Right atrium auricular region (tissue), 2 donors: Measurements from ENCODE around the gene RDH13. TPM values are rescaled to one million over a fixed set of nuclear protein-coding genes. Genes with fewer than 3 reads are reported as not detected.

ENCODE experiments used
- DNase-seq: peaks from one replicate; pipeline ENCODE4 v3.0.0-alpha.2; 2019; ENCODE audit warnings: low spot score
- H3K27ac ChIP-seq, 2 donors: fragments of 200-600 bp; sonication (generic); 1 replicate in 1 of 2; 2 replicates in 1 of 2; pipeline ENCODE4 v1.5.1; 2016 to 2019
- H3K27me3 ChIP-seq, 2 donors: fragments of 200-600 bp; sonication (generic); one replicate each; pipeline versions ENCODE4 v1.5.1 to v1.6.0; 2017 to 2019
- H3K36me3 ChIP-seq: fragments of 200-600 bp; sonication (generic); one replicate; pipeline ENCODE4 v1.5.1; 2016
- H3K4me1 ChIP-seq, 2 donors: fragments of 200-600 bp; sonication (generic); one replicate each; pipeline versions ENCODE4 v1.5.1 to v1.6.0; 2017 to 2019
- H3K4me3 ChIP-seq, 2 donors: fragments of 200-600 bp; sonication (generic); 1 replicate in 1 of 2; 2 replicates in 1 of 2; pipeline ENCODE4 v1.5.1; 2017 to 2019; ENCODE audit warnings: mild to moderate bottlenecking in 1 of 2, moderate library complexity in 1 of 2
- H3K9me3 ChIP-seq, 2 donors: fragments of 200-600 bp; sonication (generic); one replicate each; pipeline ENCODE4 v1.5.1; 2019
- total RNA-seq, 2 donors: library from RNA; depleted of rRNA; stranded (reverse); fragments of >200 nt; gene quantifications; one replicate each; pipeline ENCODE4 v1.1.0, GENCODE V29; 2016
- TF ChIP-seq, protein P1 (sequence below), 2 donors: fragments of 200-600 bp; sonication (generic); IDR thresholded peaks; one replicate each; pipeline ENCODE4 v1.5.1; 2019; ENCODE audit warnings: antibody characterized with exemption in 2 of 2

The RDH13 gene
- total RNA-seq, 2 donors from 2014 or later, result 26.5 to 28.1 TPM

DNA sequence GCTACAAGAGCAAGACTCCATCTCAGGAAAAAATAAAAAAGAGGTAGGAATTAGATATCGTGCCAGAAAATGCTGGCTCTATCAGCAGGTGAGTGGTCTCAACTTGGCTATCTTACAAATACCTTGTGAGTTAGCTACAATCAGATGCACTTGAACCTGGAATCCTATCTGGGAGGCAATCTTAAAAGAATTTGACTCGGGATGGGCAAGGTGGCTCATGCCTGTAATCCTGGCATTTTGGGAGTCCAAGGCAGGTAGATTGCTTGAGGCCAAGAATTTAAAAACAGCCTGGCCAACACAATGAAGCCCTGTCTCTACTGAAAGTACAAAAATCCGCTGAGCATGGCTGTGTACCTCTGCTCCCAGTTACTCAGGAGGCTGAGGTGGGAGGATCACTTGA, 67.4 kb downstream of the RDH13 start:
- no peaks in the 10 kb centered on the region for H3K4me1 ChIP-seq
- no peak overlapping the region for H3K4me3 ChIP-seq
- H3K27me3 ChIP-seq, result no peaks in the 10 kb centered on the region
- no peaks in the 10 kb centered on the region for H3K9me3 ChIP-seq
- TF ChIP-seq, protein P1, sequence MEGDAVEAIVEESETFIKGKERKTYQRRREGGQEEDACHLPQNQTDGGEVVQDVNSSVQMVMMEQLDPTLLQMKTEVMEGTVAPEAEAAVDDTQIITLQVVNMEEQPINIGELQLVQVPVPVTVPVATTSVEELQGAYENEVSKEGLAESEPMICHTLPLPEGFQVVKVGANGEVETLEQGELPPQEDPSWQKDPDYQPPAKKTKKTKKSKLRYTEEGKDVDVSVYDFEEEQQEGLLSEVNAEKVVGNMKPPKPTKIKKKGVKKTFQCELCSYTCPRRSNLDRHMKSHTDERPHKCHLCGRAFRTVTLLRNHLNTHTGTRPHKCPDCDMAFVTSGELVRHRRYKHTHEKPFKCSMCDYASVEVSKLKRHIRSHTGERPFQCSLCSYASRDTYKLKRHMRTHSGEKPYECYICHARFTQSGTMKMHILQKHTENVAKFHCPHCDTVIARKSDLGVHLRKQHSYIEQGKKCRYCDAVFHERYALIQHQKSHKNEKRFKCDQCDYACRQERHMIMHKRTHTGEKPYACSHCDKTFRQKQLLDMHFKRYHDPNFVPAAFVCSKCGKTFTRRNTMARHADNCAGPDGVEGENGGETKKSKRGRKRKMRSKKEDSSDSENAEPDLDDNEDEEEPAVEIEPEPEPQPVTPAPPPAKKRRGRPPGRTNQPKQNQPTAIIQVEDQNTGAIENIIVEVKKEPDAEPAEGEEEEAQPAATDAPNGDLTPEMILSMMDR (IDR thresholded peaks at IDR 0.05), result no peak
- no peak for DNase-seq
- H3K27ac ChIP-seq, result no peak overlapping the region
- H3K36me3 ChIP-seq, result no peaks in the 10 kb centered on the region

Other genes with a start within 250 kb of the RDH13 start
- not detected for gene KIR3DL1, start 246.7 kb downstream of the RDH13 start, total RNA-seq
- gene KIR2DS4, start 230.5 kb downstream of the RDH13 start, total RNA-seq, result not detected
- gene KIR3DL2, start 212.7 kb downstream of the RDH13 start, total RNA-seq, result not detected
- gene FCAR, start 188.9 kb downstream of the RDH13 start, total RNA-seq, result 1 to 10 TPM in 1 of 2 donors, under 1 TPM in 1; 0.59 to 1.5 TPM
- not detected for gene NCR1, start 157.0 kb downstream of the RDH13 start, total RNA-seq
- gene NLRP7, start 115.6 kb downstream of the RDH13 start, total RNA-seq, result not detected
- under 1 TPM; 0.20 to 0.26 TPM for gene NLRP2, start 96.8 kb downstream of the RDH13 start, total RNA-seq
- under 1 TPM in 1 of 2 donors, not detected in 1; 0.16 TPM for gene GP6, start 24.9 kb downstream of the RDH13 start, total RNA-seq
- gene EPS8L1, start 12.7 kb upstream of the RDH13 start, total RNA-seq, result 10 to 100 TPM in 1 of 2 donors, 1 to 10 TPM in 1; 6.7 to 13.8 TPM
- 100 to 1,000 TPM in 1 of 2 donors, 10 to 100 TPM in 1; 98.9 to 205 TPM for gene PPP1R12C, start 54.5 kb upstream of the RDH13 start, total RNA-seq
- gene TNNT1, start 86.1 kb upstream of the RDH13 start, total RNA-seq, result 10 to 100 TPM in 1 of 2 donors, 1 to 10 TPM in 1; 6.8 to 46.5 TPM
- gene TNNI3, start 94.6 kb upstream of the RDH13 start, total RNA-seq, result 1,000 to 10,000 TPM; 3,822 to 4,003 TPM
- 1 to 10 TPM in 1 of 2 donors, under 1 TPM in 1; 0.89 to 2.7 TPM for gene DNAAF3, start 103.5 kb upstream of the RDH13 start, total RNA-seq
- gene SYT5, start 117.1 kb upstream of the RDH13 start, total RNA-seq, result under 1 TPM in 1 of 2 donors, not detected in 1; 0.08 TPM
- 1 to 10 TPM; 1.3 to 7.8 TPM for gene PTPRH, start 146.4 kb upstream of the RDH13 start, total RNA-seq
- 1 to 10 TPM in 1 of 2 donors, not detected in 1; 1.3 TPM for gene TMEM86B, start 165.6 kb upstream of the RDH13 start, total RNA-seq
- 10 to 100 TPM; 28.7 to 35.5 TPM for gene PPP6R1, start 195.9 kb upstream of the RDH13 start, total RNA-seq
- gene HSPBP1, start 217.0 kb upstream of the RDH13 start, total RNA-seq, result 10 to 100 TPM; 29.6 to 35.8 TPM
- gene BRSK1, start 220.8 kb upstream of the RDH13 start, total RNA-seq, result 10 to 100 TPM in 1 of 2 donors, 1 to 10 TPM in 1; 5.6 to 15.6 TPM